GM12878 (cell line): ENCODE data around the gene CRYL1. TPM values are rescaled to one million over a fixed set of nuclear protein-coding genes. Genes with fewer than 3 reads are reported as not detected.

ENCODE experiments used
- ATF2 ChIP-seq: IDR thresholded peaks from 2 replicates; pipeline ENCODE4 v1.6.1; 2012; ENCODE audit warnings: low read length, inconsistent platforms
- BRCA1 ChIP-seq: IDR thresholded peaks from 2 replicates; pipeline ENCODE4 v1.6.1; 2011; ENCODE audit warnings: low read depth, low read length, improper control_type of control experiment
- CBX5 ChIP-seq: sonication (generic); IDR thresholded peaks from 2 replicates; pipeline ENCODE4 v1.6.1; 2016; ENCODE audit warnings: low read depth, moderate library complexity, mild to moderate bottlenecking, inconsistent platforms
- CREM ChIP-seq: IDR thresholded peaks from 2 replicates; pipeline ENCODE4 v1.6.1; 2014; ENCODE audit warnings: antibody characterized with exemption, low read depth
- CTCF ChIP-seq, 3 experiments: IDR thresholded peaks in 2 of 3; conservative IDR thresholded peaks in 1 of 3; 2 replicates each; pipeline ENCODE4 v1.5.1; 2011; ENCODE audit warnings: low read depth in 3 of 3, low read length in 3 of 3, mild to moderate bottlenecking in 3 of 3, control low read depth in 2 of 3, moderate library complexity in 2 of 3, inconsistent platforms in 1 of 3, mixed read lengths in 1 of 3; ENCODE audit not compliant: control insufficient read depth in 2 of 3, insufficient read depth in 1 of 3; ENCODE audit errors: extremely low read depth in 1 of 3
- DPF2 ChIP-seq: fragments of 450-650 bp; IDR thresholded peaks from 2 replicates; pipeline ENCODE4 v1.6.1; 2017; ENCODE audit warnings: mild to moderate bottlenecking
- FOS ChIP-seq: IDR thresholded peaks from 3 replicates; pipeline ENCODE4 v1.6.1; 2011; ENCODE audit warnings: borderline replicate concordance; ENCODE audit not compliant: insufficient read length; ENCODE audit errors: extremely low read depth
- FOXK2 ChIP-seq: fragments of 450-650 bp; IDR thresholded peaks from 2 replicates; pipeline ENCODE4 v1.6.1; 2017; ENCODE audit warnings: mild to moderate bottlenecking, moderate library complexity
- HCFC1 ChIP-seq: fragments of 150-350 bp; IDR thresholded peaks from 2 replicates; pipeline ENCODE4 v1.6.1; 2014; ENCODE audit warnings: low read length
- NFYB ChIP-seq: IDR thresholded peaks from 2 replicates; pipeline ENCODE4 v1.6.1; 2011; ENCODE audit warnings: low read depth, mild to moderate bottlenecking, low read length, improper control_type of control experiment, moderate library complexity; ENCODE audit not compliant: insufficient read depth
- PKNOX1 ChIP-seq: fragments of 450-650 bp; IDR thresholded peaks from 2 replicates; pipeline ENCODE4 v1.6.1; 2016; ENCODE audit warnings: mild to moderate bottlenecking
- POLR2AphosphoS2 ChIP-seq: IDR thresholded peaks from 2 replicates; pipeline ENCODE4 v1.6.1; 2011; ENCODE audit warnings: low read depth, mild to moderate bottlenecking, low read length, improper control_type of control experiment, moderate library complexity
- POU2F2 ChIP-seq: IDR thresholded peaks from 3 replicates; pipeline ENCODE4 v1.6.1; 2011; ENCODE audit warnings: low read depth, mild to moderate bottlenecking, low read length, borderline replicate concordance
- RAD21 ChIP-seq: IDR thresholded peaks from 2 replicates; pipeline ENCODE4 v1.6.1; 2011; ENCODE audit warnings: mild to moderate bottlenecking, low read depth, low read length, moderate library complexity; ENCODE audit not compliant: insufficient read depth
- RUNX3 ChIP-seq: IDR thresholded peaks from 2 replicates; pipeline ENCODE4 v1.6.1; 2012; ENCODE audit warnings: low read length, inconsistent platforms
- USF2 ChIP-seq: IDR thresholded peaks from 2 replicates; pipeline ENCODE4 v1.6.1; 2011; ENCODE audit warnings: low read depth, low read length, improper control_type of control experiment, borderline replicate concordance
- WRNIP1 ChIP-seq: IDR thresholded peaks from 2 replicates; pipeline ENCODE4 v1.6.1; 2011; ENCODE audit warnings: low read depth, low read length, improper control_type of control experiment, borderline replicate concordance
- YBX1 ChIP-seq: fragments of 450-650 bp; IDR thresholded peaks from 2 replicates; pipeline ENCODE4 v1.6.1; 2016; ENCODE audit warnings: antibody characterized with exemption
- YY1 ChIP-seq: IDR thresholded peaks from 2 replicates; pipeline ENCODE4 v1.6.1; 2011; ENCODE audit warnings: low read depth, mild to moderate bottlenecking, low read length
- ZNF217 ChIP-seq: fragments of 450-650 bp; IDR thresholded peaks from 2 replicates; pipeline ENCODE4 v1.6.1; 2017; ENCODE audit warnings: antibody characterized with exemption, mild to moderate bottlenecking
- ZNF592 ChIP-seq: fragments of 450-650 bp; IDR thresholded peaks from 2 replicates; pipeline ENCODE4 v1.6.1; 2017; ENCODE audit warnings: mild to moderate bottlenecking, moderate library complexity
- polyA plus RNA-seq, 11 experiments: library from polyadenylated mRNA; depleted of rRNA in 4 of 11; unstranded in 6 of 11; stranded (reverse) in 5 of 11; fragments of >200 nt; fragmentation: Nextera tagmentation in 4 of 11; fragmentation: Illumina TruSeq in 1 of 11; extraction: Ambion mirVana in 4 of 11; extraction: Trizol in 1 of 11; gene quantifications; 1 replicate in 1 of 11; 2 replicates in 10 of 11; pipeline versions ENCODE4 v1.2.1 to v1.2.3, GENCODE V29; 2011 to 2016; ENCODE audit warnings: inconsistent platforms in 2 of 11, missing spikeins in 2 of 11, low read depth in 1 of 11
- total RNA-seq, 4 experiments: library from RNA; depleted of rRNA in 3 of 4; stranded (reverse); fragments of >200 nt in 3 of 4; fragmentation: Illumina TruSeq in 1 of 4; extraction: Trizol in 1 of 4; gene quantifications; 2 replicates each; pipeline versions ENCODE4 v1.2.1 to v1.2.3, GENCODE V29; 2013 to 2021

CRYL1 gene
- total and polyA plus RNA-seq, 10 of the 15 experiments (the other 5 are each of a cell fraction or from before 2014, with no cell fraction given) = 5.5 to 36.7 (median 12.2) TPM

GRCh38 chr13:20489185-20489820, 36.4 kb downstream of the CRYL1 start (continued):
- no peak for TF ChIP-seq BRCA1
- TF ChIP-seq FOS = no peak
- no peak for TF ChIP-seq ZNF592
- no peak for TF ChIP-seq ATF2
- TF ChIP-seq YY1 = peak; percentile 42; the same call in 1 of the 2 replicates
- TF ChIP-seq WRNIP1 = no peak
- TF ChIP-seq USF2 = no peak
- TF ChIP-seq CTCF (IDR thresholded peaks at IDR 0.05 in 2 of 3, conservative IDR thresholded peaks at IDR 0.05 in 1 of 3; ENCODE audit: control insufficient read depth in 2 of 3, extremely low read depth in 1 of 3, insufficient read depth in 1 of 3, low read depth in 3 of 3, low read length in 3 of 3) = peak; percentile 57 to 63 (median 60)
- no peak for TF ChIP-seq NFYB
- TF ChIP-seq POU2F2 = no peak
- peak; percentile 86 for TF ChIP-seq RAD21
- no peak for TF ChIP-seq HCFC1
- no peak for TF ChIP-seq FOXK2
- TF ChIP-seq CBX5 = no peak
- no peak for TF ChIP-seq CREM
- TF ChIP-seq RUNX3 = no peak
- peak; percentile 92 for TF ChIP-seq PKNOX1
- TF ChIP-seq POLR2AphosphoS2 = no peak
- TF ChIP-seq DPF2 = no peak
- no peak for TF ChIP-seq YBX1
- no peak for TF ChIP-seq ZNF217
